Renal cortex interstitium (tissue), 11 donors: ENCODE measurements around the gene NT5C3B. TPM values are rescaled to one million over a fixed set of nuclear protein-coding genes. Genes with fewer than 3 reads are reported as not detected.

Experiments used
- DNase-seq, 11 donors: peaks; one replicate each; pipeline ENCODE4 v3.0.0-alpha.2; 2013; ENCODE audit warnings: low read depth in 9 of 11, low spot score in 4 of 11; ENCODE audit errors: extremely low read depth in 1 of 11
- polyA plus RNA-seq, 3 donors: library from polyadenylated mRNA; unstranded; fragments of 120-200 nt; gene quantifications; one replicate each; pipeline ENCODE4 v1.2.1, GENCODE V29; 2013; ENCODE audit not compliant: insufficient read length in 3 of 3

NT5C3B gene
- polyA plus RNA-seq, 3 donors: 79.5 to 95.7 (median 89.9) TPM

DNA sequence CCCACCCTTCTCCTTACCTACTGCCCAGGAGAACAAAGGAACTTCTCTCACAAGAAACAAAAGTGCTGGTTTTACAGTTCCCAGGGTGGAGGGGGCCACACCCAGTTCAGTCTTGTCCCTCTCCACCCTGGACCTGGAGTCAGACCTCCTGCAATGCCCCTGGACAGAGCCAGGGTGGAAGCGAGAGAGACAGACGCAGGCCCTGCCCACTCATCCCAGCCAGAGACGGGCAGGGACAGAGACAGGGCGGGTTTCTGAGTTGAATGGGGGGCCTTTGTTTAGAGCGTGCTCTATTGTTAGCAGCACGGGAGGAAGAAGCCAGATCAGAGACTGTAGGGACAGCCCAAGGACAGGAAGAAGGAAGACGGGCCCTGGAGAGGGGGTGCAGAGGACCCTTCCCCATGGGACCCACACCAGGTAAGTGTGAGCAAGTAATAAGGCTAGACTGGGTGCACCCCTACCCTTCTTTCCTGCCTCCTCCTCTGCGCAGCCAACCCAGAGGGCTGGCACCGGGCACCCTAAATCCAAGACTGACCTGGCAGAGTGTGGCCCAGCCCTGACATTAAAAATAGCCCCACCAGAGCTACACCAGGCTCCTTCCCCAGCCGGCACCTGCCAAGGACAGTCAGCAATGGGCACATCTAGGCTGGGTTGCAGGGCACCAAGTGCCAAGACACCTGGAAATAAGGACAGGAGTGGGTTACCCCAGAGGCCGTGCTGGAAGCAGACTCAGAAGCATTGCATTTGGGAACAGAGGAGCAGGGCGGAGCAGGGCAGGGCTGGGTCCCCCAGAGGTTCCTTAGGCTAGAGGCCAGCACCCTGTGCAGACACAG lies 60.4 kb downstream of the NT5C3B start:
- no peak for DNase-seq

Other genes starting within 250 kb of the NT5C3B start
- under 1 TPM in 1 of 3 donors, not detected in 2; 0.39 TPM for gene KRT14, start 249.3 kb downstream of the NT5C3B start, polyA plus RNA-seq
- gene KRT16, start 223.5 kb downstream of the NT5C3B start, polyA plus RNA-seq: not detected
- gene KRT17, start 211.7 kb downstream of the NT5C3B start, polyA plus RNA-seq: 10 to 100 TPM in 1 of 3 donors, 1 to 10 TPM in 2; 1.6 to 12.0 (median 3.2) TPM
- gene EIF1, start 147.3 kb downstream of the NT5C3B start, polyA plus RNA-seq: 100 to 1,000 TPM; 706 to 791 (median 745) TPM
- not detected for gene GAST, start 123.9 kb downstream of the NT5C3B start, polyA plus RNA-seq
- gene HAP1, start 101.6 kb downstream of the NT5C3B start, polyA plus RNA-seq: 1 to 10 TPM in 1 of 3 donors, under 1 TPM in 2; 0.90 to 1.2 (median 0.90) TPM
- 100 to 1,000 TPM; 169 to 222 (median 221) TPM for gene JUP, start 49.5 kb downstream of the NT5C3B start, polyA plus RNA-seq
- gene P3H4, start 24.3 kb downstream of the NT5C3B start, polyA plus RNA-seq: 10 to 100 TPM; 31.4 to 47.4 (median 40.1) TPM
- gene FKBP10, start 23.2 kb downstream of the NT5C3B start, polyA plus RNA-seq: 100 to 1,000 TPM; 133 to 178 (median 165) TPM
- gene KLHL10, start 1.6 kb upstream of the NT5C3B start, polyA plus RNA-seq: under 1 TPM; 0.16 to 0.33 (median 0.26) TPM
- gene KLHL11, start 29.2 kb upstream of the NT5C3B start, polyA plus RNA-seq: 1 to 10 TPM; 9.0 to 9.8 (median 9.7) TPM
- 10 to 100 TPM; 87.1 to 95.2 (median 88.7) TPM for gene ACLY, start 82.7 kb upstream of the NT5C3B start, polyA plus RNA-seq
- 1 to 10 TPM; 5.6 to 9.1 (median 8.4) TPM for gene ODAD4, start 94.4 kb upstream of the NT5C3B start, polyA plus RNA-seq
- gene CNP, start 130.6 kb upstream of the NT5C3B start, polyA plus RNA-seq: 10 to 100 TPM; 56.5 to 84.0 (median 68.4) TPM
- gene DNAJC7, start 181.2 kb upstream of the NT5C3B start, polyA plus RNA-seq: 100 to 1,000 TPM; 153 to 162 (median 154) TPM
- 10 to 100 TPM; 48.9 to 58.2 (median 49.8) TPM for gene NKIRAS2, start 183.9 kb upstream of the NT5C3B start, polyA plus RNA-seq
- gene C17orf113, start 214.4 kb upstream of the NT5C3B start, polyA plus RNA-seq: 1 to 10 TPM; 3.4 to 6.4 (median 4.6) TPM